HepG2 (cell line): Measurements from ENCODE around the gene ALDH3B2. TPM values are rescaled to one million over a fixed set of nuclear protein-coding genes. Genes with fewer than 3 reads are reported as not detected.

Experiments used
- CBX2 ChIP-seq, 2 experiments: fragments of 200-600 bp in 1 of 2; sonication (generic); formaldehyde crosslinking in 1 of 2; IDR thresholded peaks; 2 replicates each; pipeline versions ENCODE4 v1.7.0 to v1.8.1; 2018 to 2022; ENCODE audit warnings: low read depth in 2 of 2, low read length in 1 of 2, mild to moderate bottlenecking in 1 of 2, missing genetic modification reagents in 1 of 2
- CCDC6 ChIP-seq: sonication (generic); formaldehyde crosslinking; IDR thresholded peaks from 2 replicates; pipeline ENCODE4 v1.8.1; 2022; ENCODE audit warnings: mild to moderate bottlenecking, missing genetic modification reagents, moderate library complexity
- DDIT3 ChIP-seq: sonication (generic); formaldehyde crosslinking; IDR thresholded peaks from 2 replicates; pipeline ENCODE4 v1.4.0; 2020; ENCODE audit warnings: mild to moderate bottlenecking, missing genetic modification reagents
- FLYWCH1 ChIP-seq: sonication (generic); formaldehyde crosslinking; IDR thresholded peaks from 2 replicates; pipeline ENCODE4 v1.8.1; 2023; ENCODE audit warnings: mild to moderate bottlenecking, missing genetic modification reagents
- GABPA ChIP-seq, 2 experiments: IDR thresholded peaks; 2 replicates each; pipeline ENCODE4 v1.6.1; 2011 to 2016; ENCODE audit warnings: low read depth in 2 of 2, low read length in 1 of 2, missing biosample characterization in 1 of 2, missing genetic modification characterization in 1 of 2
- HDAC2 ChIP-seq: sonication (generic); formaldehyde crosslinking; IDR thresholded peaks from 2 replicates; pipeline ENCODE4 v1.4.0; 2020; ENCODE audit warnings: missing genetic modification reagents
- IKZF5 ChIP-seq: IDR thresholded peaks from 2 replicates; pipeline ENCODE4 v1.6.1; 2018; ENCODE audit warnings: missing genetic modification reagents, mild to moderate bottlenecking, missing compliant biosample characterization
- IRF2 ChIP-seq: IDR thresholded peaks from 2 replicates; pipeline ENCODE4 v1.6.1; 2018; ENCODE audit warnings: missing genetic modification reagents, missing compliant biosample characterization
- KAT7 ChIP-seq: IDR thresholded peaks from 2 replicates; pipeline ENCODE4 v1.6.1; 2018; ENCODE audit warnings: borderline replicate concordance, missing compliant biosample characterization
- NCOR1 ChIP-seq: fragments of 200-600 bp; sonication (generic); IDR thresholded peaks from 2 replicates; pipeline ENCODE4 v1.7.0; 2017; ENCODE audit warnings: antibody characterized with exemption, low read length, borderline replicate concordance
- NR2C2 ChIP-seq: sonication (generic); formaldehyde crosslinking; IDR thresholded peaks from 2 replicates; pipeline ENCODE4 v1.4.0; 2020; ENCODE audit warnings: missing genetic modification reagents, mild to moderate bottlenecking, moderate library complexity, borderline replicate concordance
- NR2F1 ChIP-seq, 2 experiments: fragments of 450-650 bp in 1 of 2; formaldehyde crosslinking in 1 of 2; IDR thresholded peaks; 2 replicates each; pipeline versions ENCODE4 v1.5.0 to v1.6.1; 2016 to 2020; ENCODE audit warnings: mild to moderate bottlenecking in 1 of 2, missing compliant biosample characterization in 1 of 2, missing genetic modification reagents in 1 of 2, moderate library complexity in 1 of 2
- POLR2A ChIP-seq, 2 experiments: IDR thresholded peaks; 2 replicates each; pipeline ENCODE4 v1.6.1; 2011; ENCODE audit warnings: low read depth in 2 of 2, low read length in 2 of 2, mild to moderate bottlenecking in 1 of 2, moderate library complexity in 1 of 2; ENCODE audit not compliant: insufficient read depth in 1 of 2
- RCOR2 ChIP-seq: IDR thresholded peaks from 2 replicates; pipeline ENCODE4 v1.6.1; 2016; ENCODE audit warnings: missing biosample characterization, missing genetic modification reagents
- TIGD3 ChIP-seq: sonication (generic); formaldehyde crosslinking; IDR thresholded peaks from 2 replicates; pipeline ENCODE4 v1.5.1; 2020; ENCODE audit warnings: mild to moderate bottlenecking, missing genetic modification reagents, borderline replicate concordance
- ZKSCAN5 ChIP-seq: sonication (generic); formaldehyde crosslinking; IDR thresholded peaks from 2 replicates; pipeline ENCODE4 v1.5.1; 2020; ENCODE audit warnings: mild to moderate bottlenecking, missing genetic modification reagents
- ZMAT5 ChIP-seq: sonication (generic); formaldehyde crosslinking; IDR thresholded peaks from 2 replicates; pipeline ENCODE4 v1.5.0; 2020; ENCODE audit warnings: mild to moderate bottlenecking, low read depth, missing genetic modification reagents, borderline replicate concordance
- ZNF232 ChIP-seq: sonication (generic); formaldehyde crosslinking; IDR thresholded peaks from 2 replicates; pipeline ENCODE4 v1.4.0; 2020; ENCODE audit warnings: missing genetic modification reagents, borderline replicate concordance
- ZNF513 ChIP-seq: sonication (generic); formaldehyde crosslinking; conservative IDR thresholded peaks from 2 replicates; pipeline ENCODE4 v1.5.0; 2020; ENCODE audit warnings: missing genetic modification reagents
- ZNF614 ChIP-seq: IDR thresholded peaks from 2 replicates; pipeline ENCODE4 v1.6.1; 2018; ENCODE audit warnings: missing biosample characterization, missing genetic modification reagents, inconsistent platforms, borderline replicate concordance
- ZNF740 ChIP-seq: sonication (generic); formaldehyde crosslinking; IDR thresholded peaks from 2 replicates; pipeline ENCODE4 v1.4.0; 2020; ENCODE audit warnings: missing genetic modification reagents
- ZNF773 ChIP-seq: sonication (generic); formaldehyde crosslinking; IDR thresholded peaks from 2 replicates; pipeline ENCODE4 v1.4.0; 2020; ENCODE audit warnings: missing genetic modification reagents, borderline replicate concordance
- polyA plus RNA-seq, 8 experiments: library from polyadenylated mRNA; depleted of rRNA in 3 of 8; stranded (reverse) in 7 of 8; unstranded in 1 of 8; fragments of >200 nt; fragmentation: Illumina TruSeq in 4 of 8; extraction: Trizol in 4 of 8; gene quantifications; 2 replicates each; pipeline versions ENCODE4 v1.2.1 to v1.2.3, GENCODE V29; 2011 to 2016; ENCODE audit warnings: low read depth in 4 of 8, missing spikeins in 1 of 8, mixed read lengths in 1 of 8; ENCODE audit not compliant: insufficient read depth in 1 of 8
- total RNA-seq, 5 experiments: library from RNA; depleted of rRNA; stranded (reverse); fragments of >200 nt; fragmentation: Illumina TruSeq; extraction: Trizol; gene quantifications; 2 replicates each; pipeline ENCODE4 v1.2.3, GENCODE V29; 2016; ENCODE audit warnings: low read depth in 1 of 5

The ALDH3B2 gene
- total and polyA plus RNA-seq, 2 of the 13 experiments (the other 11 are each of a cell fraction or from before 2014, with no cell fraction given) = not detected

GRCh38 chr11:67630228-67630942 is 44.0 kb downstream of the ALDH3B2 start (continued):
- TF ChIP-seq IKZF5 (CRISPR knock-in tag) = peak; percentile 53; the same call in 1 of the 2 replicates
- 0 out of 2 replicates have a peak, but pooled peaks have one; percentile 47 for TF ChIP-seq ZKSCAN5 (CRISPR knock-in tag)
- no peak for TF ChIP-seq CBX2 (IDR thresholded peaks at IDR 0.05; ENCODE audit: low read depth, low read length)
- no peak for TF ChIP-seq CBX2 (CRISPR knock-in tag; IDR thresholded peaks at IDR 0.05; ENCODE audit: low read depth)
- TF ChIP-seq CCDC6 (CRISPR knock-in tag) = peak; percentile 22; the same call in 1 of the 2 replicates
- no peak for TF ChIP-seq GABPA (IDR thresholded peaks at IDR 0.05; ENCODE audit: low read depth, low read length)
- peak; percentile 74 for TF ChIP-seq GABPA (CRISPR knock-in tag; IDR thresholded peaks at IDR 0.05; ENCODE audit: low read depth)
- no peak for TF ChIP-seq ZMAT5 (CRISPR knock-in tag)
- peak; percentile 56; the same call in 1 of the 2 replicates for TF ChIP-seq ZNF232 (CRISPR knock-in tag)
- 0 out of 2 replicates have a peak, but pooled peaks have one; percentile 61 for TF ChIP-seq ZNF773 (CRISPR knock-in tag)
- TF ChIP-seq NCOR1 = 0 out of 2 replicates have a peak, but pooled peaks have one; percentile 39
- TF ChIP-seq TIGD3 (CRISPR knock-in tag) = no peak
- TF ChIP-seq KAT7 = peak; percentile 60; the same call in 1 of the 2 replicates
- TF ChIP-seq RCOR2 = no peak
- no peak; a peak in 2 of 4 replicates for TF ChIP-seq NR2F1 (CRISPR knock-in tag; IDR thresholded peaks at IDR 0.05)
- TF ChIP-seq ZNF614 (CRISPR knock-in tag) = 0 out of 2 replicates have a peak, but pooled peaks have one; percentile 26
- peak; percentile 63; the same call in 1 of the 2 replicates for TF ChIP-seq HDAC2 (CRISPR knock-in tag)
- TF ChIP-seq ZNF513 (CRISPR knock-in tag) = 0 out of 2 replicates have a peak, but pooled peaks have one; percentile 45
- peak; percentile 66 for TF ChIP-seq IRF2 (CRISPR knock-in tag)
- no peak for TF ChIP-seq DDIT3
- peak in 1 of 2 experiments; percentile 65; a peak in 2 of 4 replicates for TF ChIP-seq POLR2A (IDR thresholded peaks at IDR 0.05; ENCODE audit: insufficient read depth in 1 of 2, low read depth in 2 of 2, low read length in 2 of 2)
- peak; percentile 57 for TF ChIP-seq NR2C2 (CRISPR knock-in tag)
- TF ChIP-seq FLYWCH1 (CRISPR knock-in tag) = no peak
- TF ChIP-seq ZNF740 (CRISPR knock-in tag) = peak; percentile 29; the same call in 1 of the 2 replicates
